Stomach smooth muscle (tissue), 2 donors: ENCODE data around the gene STAT6.

Experiments
- H3K27ac ChIP-seq: one replicate; pipeline ENCODE4 v1.7.0; 2013; ENCODE audit warnings: mild to moderate bottlenecking, low read length, inconsistent platforms
- H3K27me3 ChIP-seq, 2 donors: one replicate each; pipeline ENCODE4 v1.7.0; 2013; ENCODE audit warnings: low read length in 2 of 2; ENCODE audit not compliant: insufficient read depth in 2 of 2, control insufficient read depth in 1 of 2
- H3K36me3 ChIP-seq, 2 donors: one replicate each; pipeline ENCODE4 v1.7.0; 2013; ENCODE audit warnings: low read length in 2 of 2; ENCODE audit not compliant: control insufficient read depth in 2 of 2, insufficient read depth in 2 of 2
- H3K4me1 ChIP-seq: one replicate; pipeline ENCODE4 v1.7.0; 2013; ENCODE audit warnings: low read length; ENCODE audit not compliant: control insufficient read depth, insufficient read depth
- H3K4me3 ChIP-seq, 2 donors: one replicate each; pipeline ENCODE4 v1.7.0; 2013; ENCODE audit warnings: low read length in 2 of 2
- H3K9ac ChIP-seq, 2 donors: one replicate each; pipeline ENCODE4 v1.7.0; 2013; ENCODE audit warnings: low read length in 2 of 2, mild to moderate bottlenecking in 1 of 2
- H3K9me3 ChIP-seq, 2 donors: one replicate each; pipeline ENCODE4 v1.7.0; 2013; ENCODE audit warnings: low read length in 2 of 2; ENCODE audit not compliant: control insufficient read depth in 2 of 2
- donor health status: healthy.
- donor health status: Pancreatic carcinoma.

STAT6 gene

GRCh38 chr12:57143454-57143853 is 32.3 kb upstream of the STAT6 start:
- Histone ChIP-seq H3K27me3 (no peaks in the 10 kb centered on the region), H3K36me3 (peaks cover 53 to 60% of the 10 kb centered on the region in 2 donors), H3K4me3 (no peak overlapping the region), H3K9me3 (no peaks in the 10 kb centered on the region), H3K9ac (peak overlapping the region in 1 of 2 donors; percentile 31), H3K4me1 (peaks cover 43% of the 10 kb centered on the region), H3K27ac (peak overlapping the region; percentile 31)

- peaks cover 53 to 63% of the 10 kb centered on the region in 2 donors for H3K36me3 ChIP-seq
- no peak overlapping the region for H3K4me3 ChIP-seq
- H3K4me1 ChIP-seq = peaks cover 40% of the 10 kb centered on the region
- no peaks in the 10 kb centered on the region for H3K27me3 ChIP-seq
- peak overlapping the region; percentile 31 for H3K27ac ChIP-seq
- H3K9me3 ChIP-seq = no peaks in the 10 kb centered on the region
- peak overlapping the region in 1 of 2 donors; percentile 31 for H3K9ac ChIP-seq
Measured at GRCh38 chr12:57142727-57143126, 31.6 kb upstream of the STAT6 start.

GRCh38 chr12:57142121-57142520 is 31.0 kb upstream of the STAT6 start:
- peak overlapping the region; percentile 18 for H3K27ac ChIP-seq
- H3K27me3 ChIP-seq = no peaks in the 10 kb centered on the region
- H3K4me1 ChIP-seq = peaks cover 40% of the 10 kb centered on the region
- no peak overlapping the region for H3K4me3 ChIP-seq
- H3K9me3 ChIP-seq = no peaks in the 10 kb centered on the region
- no peak overlapping the region for H3K9ac ChIP-seq
- peaks cover 53 to 63% of the 10 kb centered on the region in 2 donors for H3K36me3 ChIP-seq

- peaks cover 35% of the 10 kb centered on the region for H3K4me1 ChIP-seq
- no peak overlapping the region for H3K27ac ChIP-seq
- peaks cover 48 to 58% of the 10 kb centered on the region in 2 donors for H3K36me3 ChIP-seq
- no peaks in the 10 kb centered on the region for H3K27me3 ChIP-seq
- H3K9me3 ChIP-seq = no peaks in the 10 kb centered on the region
- H3K4me3 ChIP-seq = no peak overlapping the region
- H3K9ac ChIP-seq = no peak overlapping the region
Measured at GRCh38 chr12:57141249-57141648, 30.1 kb upstream of the STAT6 start.

DNA sequence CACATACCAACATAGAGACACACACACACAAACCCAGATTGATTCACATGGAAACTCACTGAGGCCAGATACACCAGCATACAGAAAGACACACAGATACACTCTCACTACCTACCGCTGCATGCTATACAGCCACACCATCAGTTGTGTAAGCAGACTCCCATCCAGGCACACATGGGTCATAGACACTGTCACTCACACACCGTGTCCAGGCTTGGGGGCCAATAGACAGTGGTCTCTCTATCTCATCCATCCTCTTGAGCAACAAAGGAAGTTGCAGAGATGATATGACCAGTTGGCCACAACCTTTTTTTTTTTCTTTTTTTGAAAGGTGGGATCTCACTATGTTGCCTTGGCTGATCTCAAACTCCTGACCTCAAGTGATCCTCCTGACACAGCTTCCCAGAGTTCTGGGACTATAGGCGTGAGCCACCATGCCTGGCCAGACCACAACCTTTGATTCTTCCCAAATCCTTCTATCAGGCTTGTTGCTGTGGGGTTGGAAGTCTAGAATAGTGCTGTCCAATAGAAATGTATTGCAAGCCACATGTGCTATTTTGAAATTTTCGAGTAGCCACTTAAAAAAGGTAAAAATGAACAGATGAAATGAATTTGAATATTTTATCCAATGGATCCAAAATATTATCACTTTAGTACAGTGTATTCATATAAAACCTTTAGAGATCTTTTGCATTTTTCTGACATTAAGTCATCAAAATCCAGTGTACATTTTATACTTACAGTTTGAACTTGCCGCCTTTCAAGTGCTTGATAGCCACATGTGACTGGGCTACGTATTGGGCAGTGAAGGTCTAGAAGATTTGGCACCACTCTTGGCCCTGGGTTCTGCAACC is 28.9 kb upstream of the STAT6 start:
- peaks cover 33% of the 10 kb centered on the region for H3K4me1 ChIP-seq
- no peak overlapping the region for H3K27ac ChIP-seq
- no peak overlapping the region for H3K9ac ChIP-seq

GRCh38 chr12:57138526-57139272 is 27.5 kb upstream of the STAT6 start:
- no peak overlapping the region for H3K4me3 ChIP-seq

More for the DNA sequence above, 28.9 kb upstream of the STAT6 start:
- H3K36me3 ChIP-seq = peaks cover 36 to 46% of the 10 kb centered on the region in 2 donors
- no peaks in the 10 kb centered on the region for H3K9me3 ChIP-seq
- no peaks in the 10 kb centered on the region for H3K27me3 ChIP-seq
- H3K4me3 ChIP-seq = no peak overlapping the region

GRCh38 chr12:57135527-57136326 is 24.6 kb upstream of the STAT6 start:
- Histone ChIP-seq H3K36me3 (peaks cover 10 to 18% of the 10 kb centered on the region in 2 donors), H3K9me3 (no peaks in the 10 kb centered on the region), H3K4me1 (peaks cover 50% of the 10 kb centered on the region), H3K9ac (peak overlapping the region; percentile 29 to 31), H3K27ac (peak overlapping the region; percentile 53), H3K27me3 (no peaks in the 10 kb centered on the region), H3K4me3 (no peak overlapping the region)

More at GRCh38 chr12:57138526-57139272, 27.5 kb upstream of the STAT6 start:
- no peaks in the 10 kb centered on the region for H3K27me3 ChIP-seq
- peaks cover 26 to 41% of the 10 kb centered on the region in 2 donors for H3K36me3 ChIP-seq
- H3K4me1 ChIP-seq = peaks cover 40% of the 10 kb centered on the region
- no peak overlapping the region for H3K27ac ChIP-seq
- H3K9ac ChIP-seq = no peak overlapping the region
- H3K9me3 ChIP-seq = no peaks in the 10 kb centered on the region

DNA sequence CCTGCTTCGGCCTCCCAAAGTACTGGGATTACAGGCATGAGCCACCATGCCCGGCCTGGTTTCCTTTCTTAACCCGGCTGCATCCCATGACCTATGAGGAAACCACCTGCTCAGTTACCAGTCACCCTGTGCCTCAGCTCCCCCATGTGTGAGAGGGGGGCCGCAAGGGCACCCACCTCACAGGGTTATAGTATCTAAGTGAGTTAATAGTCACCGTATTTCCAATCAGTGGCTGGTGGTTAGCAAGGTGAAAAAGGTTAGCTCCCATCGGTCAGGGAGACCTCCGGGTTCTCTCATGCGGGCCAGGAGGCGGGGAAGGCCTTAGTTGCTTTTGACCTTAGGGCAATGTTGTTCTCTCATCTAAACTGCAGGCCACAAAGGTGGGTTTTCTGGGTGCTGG is 23.8 kb upstream of the STAT6 start:
- Histone ChIP-seq H3K27ac (peak overlapping the region; percentile 53), H3K9me3 (no peaks in the 10 kb centered on the region), H3K27me3 (no peaks in the 10 kb centered on the region), H3K9ac (peak overlapping the region; percentile 29 to 31), H3K36me3 (peaks cover 8 to 12% of the 10 kb centered on the region in 2 donors), H3K4me3 (no peak overlapping the region), H3K4me1 (peaks cover 52% of the 10 kb centered on the region)

DNA sequence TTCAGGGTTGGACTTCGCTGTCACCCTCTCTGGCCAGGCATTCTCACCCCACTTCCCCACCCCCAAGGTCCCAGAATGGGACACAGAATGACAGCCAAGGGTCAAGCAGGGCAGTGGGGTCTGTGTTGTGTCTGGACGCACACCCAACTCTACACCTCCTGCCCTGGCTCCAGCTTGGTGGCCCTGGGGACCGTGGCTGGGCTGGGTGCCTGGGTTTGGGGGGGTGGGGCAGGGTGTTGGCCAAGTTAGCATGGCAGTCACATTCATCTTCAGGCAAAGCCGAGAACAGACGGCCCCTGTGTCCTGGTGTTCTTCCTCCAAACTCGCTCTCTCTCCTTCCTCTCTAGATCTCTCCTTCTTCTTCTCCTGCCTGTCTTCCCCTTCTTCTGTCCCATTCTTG is 22.8 kb upstream of the STAT6 start:
- Histone ChIP-seq H3K4me1 (peaks cover 55% of the 10 kb centered on the region), H3K27ac (peak overlapping the region; percentile 37), H3K9me3 (no peaks in the 10 kb centered on the region)

DNA sequence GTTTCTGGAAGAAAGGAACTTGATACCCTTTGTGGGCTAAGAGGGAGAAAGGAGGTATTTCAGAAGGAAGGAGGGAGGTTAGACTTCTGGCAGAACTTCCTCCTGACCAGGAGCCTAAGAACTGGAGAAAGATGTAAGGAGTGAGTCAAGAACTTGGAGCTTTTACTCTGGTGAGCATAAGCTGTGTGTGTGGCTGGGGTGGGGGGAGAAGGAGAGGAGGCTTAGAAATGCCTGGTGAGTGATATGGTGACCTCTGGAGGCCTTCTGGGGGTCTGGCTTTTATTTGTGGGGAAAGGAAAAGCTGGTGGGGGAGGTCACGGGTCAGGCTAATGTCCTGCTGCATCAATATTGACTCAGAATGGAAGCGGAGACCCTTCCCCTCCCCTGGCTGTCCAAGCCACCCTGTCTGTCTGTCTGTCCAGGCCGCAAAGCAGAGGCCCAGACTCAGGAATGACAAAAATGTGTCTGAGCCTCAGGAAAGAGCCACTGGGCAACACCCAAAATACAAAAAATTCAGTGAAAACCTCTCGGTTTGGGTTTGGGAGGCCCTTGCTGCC is 21.9 kb upstream of the STAT6 start:
- no peaks in the 10 kb centered on the region for H3K9me3 ChIP-seq
- no peaks in the 10 kb centered on the region for H3K27me3 ChIP-seq
- peak overlapping the region in 1 of 2 donors; percentile 52 for H3K4me3 ChIP-seq
- H3K9ac ChIP-seq = peak overlapping the region in 1 of 2 donors; percentile 6
- peaks cover 58% of the 10 kb centered on the region for H3K4me1 ChIP-seq
- peak overlapping the region; percentile 53 for H3K27ac ChIP-seq
- no peaks in the 10 kb centered on the region for H3K36me3 ChIP-seq

More for the DNA sequence above, 22.8 kb upstream of the STAT6 start:
- H3K4me3 ChIP-seq = peak overlapping the region; percentile 7 to 15
- no peaks in the 10 kb centered on the region for H3K27me3 ChIP-seq
- peaks cover 0 to 5% of the 10 kb centered on the region in 2 donors for H3K36me3 ChIP-seq
- H3K9ac ChIP-seq = no peak overlapping the region
